Ishikawa (cell line): ENCODE measurements around the gene ZNF423.

Source experiments
- CEBPB ChIP-seq: IDR thresholded peaks from 2 replicates; pipeline ENCODE4 v1.6.1; 2012
- CREB1 ChIP-seq: IDR thresholded peaks from 2 replicates; pipeline ENCODE4 v1.6.1; 2012; ENCODE audit warnings: low read depth
- EGR1 ChIP-seq: IDR thresholded peaks from 2 replicates; pipeline ENCODE4 v1.6.1; 2012
- EP300 ChIP-seq: IDR thresholded peaks from 2 replicates; pipeline ENCODE4 v1.6.1; 2012; ENCODE audit warnings: borderline replicate concordance
- FOXM1 ChIP-seq: IDR thresholded peaks from 2 replicates; pipeline ENCODE4 v1.6.1; 2012; ENCODE audit warnings: low read depth, borderline replicate concordance
- MAX ChIP-seq: IDR thresholded peaks from 2 replicates; pipeline ENCODE4 v1.6.1; 2012
- NFIC ChIP-seq: IDR thresholded peaks from 2 replicates; pipeline ENCODE4 v1.6.1; 2012
- RAD21 ChIP-seq: IDR thresholded peaks from 2 replicates; pipeline ENCODE4 v1.6.1; 2012; ENCODE audit warnings: low read depth
- REST ChIP-seq: IDR thresholded peaks from 2 replicates; pipeline ENCODE4 v1.6.1; 2012; ENCODE audit warnings: low read depth, mild to moderate bottlenecking
- TAF1 ChIP-seq: IDR thresholded peaks from 2 replicates; pipeline ENCODE4 v1.6.1; 2012; ENCODE audit warnings: low read depth, mild to moderate bottlenecking
- TCF12 ChIP-seq: IDR thresholded peaks from 2 replicates; pipeline ENCODE4 v1.6.1; 2012; ENCODE audit warnings: low read depth
- TEAD4 ChIP-seq: IDR thresholded peaks from 2 replicates; pipeline ENCODE4 v1.6.1; 2012
- USF1 ChIP-seq: IDR thresholded peaks from 2 replicates; pipeline ENCODE4 v1.6.1; 2012
- YY1 ChIP-seq: IDR thresholded peaks from 2 replicates; pipeline ENCODE4 v1.6.1; 2012; ENCODE audit warnings: low read depth
- ZBTB7A ChIP-seq: IDR thresholded peaks from 2 replicates; pipeline ENCODE4 v1.6.1; 2012; ENCODE audit warnings: low read depth

Gene ZNF423

GRCh38 chr16:49693445-49693844 is 162.5 kb downstream of the ZNF423 start:
- no peak for TF ChIP-seq EGR1
- TF ChIP-seq FOXM1, result no peak
- TF ChIP-seq USF1, result no peak
- no peak for TF ChIP-seq TCF12
- TF ChIP-seq TAF1, result no peak
- TF ChIP-seq REST, result no peak
- no peak for TF ChIP-seq CREB1
- no peak for TF ChIP-seq TEAD4
- no peak for TF ChIP-seq MAX
- TF ChIP-seq YY1, result no peak

GRCh38 chr16:49690778-49691177 is 165.1 kb downstream of the ZNF423 start:
- TF ChIP-seq ZBTB7A (no peak), YY1 (no peak), TCF12 (no peak), REST (no peak), TEAD4 (no peak), RAD21 (no peak), USF1 (no peak), CREB1 (no peak), FOXM1 (no peak), TAF1 (no peak), EGR1 (no peak), EP300 (no peak), NFIC (no peak), CEBPB (no peak)

- TF ChIP-seq EP300, result no peak
- TF ChIP-seq TAF1, result no peak
- TF ChIP-seq FOXM1, result no peak
- TF ChIP-seq ZBTB7A, result no peak
- TF ChIP-seq RAD21, result no peak
- no peak for TF ChIP-seq EGR1
- no peak for TF ChIP-seq CEBPB
- TF ChIP-seq NFIC, result no peak
- no peak for TF ChIP-seq MAX
- no peak for TF ChIP-seq TEAD4
Measured at GRCh38 chr16:49688036-49688697, 167.7 kb downstream of the ZNF423 start.

- TF ChIP-seq TAF1 (no peak), RAD21 (no peak), TCF12 (no peak), NFIC (no peak), CREB1 (no peak), REST (no peak), YY1 (no peak), FOXM1 (no peak), MAX (no peak), USF1 (no peak), TEAD4 (no peak)
Measured at GRCh38 chr16:49687476-49688002, 168.4 kb downstream of the ZNF423 start.
